Glutamatergic neuron (in vitro differentiated cells): Measurements from ENCODE around the gene SURF4. TPM values are rescaled to one million over a fixed set of nuclear protein-coding genes. Genes with fewer than 3 reads are reported as not detected.
"Not testable (repeated sequence)": the region's sequence is repeated elsewhere in the genome, so short reads cannot be mapped to it uniquely, and the experiment has no call there.

ENCODE experiments used
- DNase-seq: peaks from one replicate; pipeline ENCODE4 v3.0.0; 2022
- H3K27ac Mint-ChIP-seq: one replicate; pipeline ENCODE4 v1.8.0; 2020; ENCODE audit warnings: mild to moderate bottlenecking, mixed read lengths, inconsistent platforms; ENCODE audit not compliant: unreplicated experiment
- H3K27me3 Mint-ChIP-seq: one replicate; pipeline ENCODE4 v1.8.0; 2020; ENCODE audit warnings: mild to moderate bottlenecking, moderate library complexity, mixed read lengths, inconsistent platforms; ENCODE audit not compliant: unreplicated experiment
- H3K36me3 Mint-ChIP-seq: one replicate; pipeline ENCODE4 v1.8.0; 2020; ENCODE audit warnings: mild to moderate bottlenecking, mixed read lengths, inconsistent platforms; ENCODE audit not compliant: unreplicated experiment
- H3K4me1 Mint-ChIP-seq: one replicate; pipeline ENCODE4 v1.8.0; 2020; ENCODE audit warnings: mild to moderate bottlenecking, low read depth, mixed read lengths, inconsistent platforms; ENCODE audit not compliant: unreplicated experiment
- H3K4me3 Mint-ChIP-seq: one replicate; pipeline ENCODE4 v1.8.0; 2020; ENCODE audit warnings: mild to moderate bottlenecking, mixed read lengths, inconsistent platforms; ENCODE audit not compliant: unreplicated experiment
- H3K9me3 Mint-ChIP-seq: one replicate; pipeline ENCODE4 v1.8.0; 2020; ENCODE audit warnings: mild to moderate bottlenecking, moderate library complexity, mixed read lengths, inconsistent platforms; ENCODE audit not compliant: unreplicated experiment
- total RNA-seq: library from RNA; stranded (reverse); fragmentation: NEBNext Ultra II Directional; extraction: Animal tissue kit (Norgen Biotek cat#: 25700); gene quantifications from one replicate; pipeline ENCODE4 v1.2.1, GENCODE V29; 2021; ENCODE audit not compliant: unreplicated experiment
- TF ChIP-seq, protein P1 (sequence below): fragments of 200-600 bp; sonication (generic); IDR thresholded peaks from one replicate; pipeline ENCODE4 v1.5.0; 2021; ENCODE audit not compliant: partially characterized antibody, unreplicated experiment

The SURF4 gene
- total RNA-seq, 1 donor from 2014 or later: 111 TPM

GRCh38 chr9:133323991-133324703 is 51.7 kb downstream of the SURF4 start:
- TF ChIP-seq, protein P1, sequence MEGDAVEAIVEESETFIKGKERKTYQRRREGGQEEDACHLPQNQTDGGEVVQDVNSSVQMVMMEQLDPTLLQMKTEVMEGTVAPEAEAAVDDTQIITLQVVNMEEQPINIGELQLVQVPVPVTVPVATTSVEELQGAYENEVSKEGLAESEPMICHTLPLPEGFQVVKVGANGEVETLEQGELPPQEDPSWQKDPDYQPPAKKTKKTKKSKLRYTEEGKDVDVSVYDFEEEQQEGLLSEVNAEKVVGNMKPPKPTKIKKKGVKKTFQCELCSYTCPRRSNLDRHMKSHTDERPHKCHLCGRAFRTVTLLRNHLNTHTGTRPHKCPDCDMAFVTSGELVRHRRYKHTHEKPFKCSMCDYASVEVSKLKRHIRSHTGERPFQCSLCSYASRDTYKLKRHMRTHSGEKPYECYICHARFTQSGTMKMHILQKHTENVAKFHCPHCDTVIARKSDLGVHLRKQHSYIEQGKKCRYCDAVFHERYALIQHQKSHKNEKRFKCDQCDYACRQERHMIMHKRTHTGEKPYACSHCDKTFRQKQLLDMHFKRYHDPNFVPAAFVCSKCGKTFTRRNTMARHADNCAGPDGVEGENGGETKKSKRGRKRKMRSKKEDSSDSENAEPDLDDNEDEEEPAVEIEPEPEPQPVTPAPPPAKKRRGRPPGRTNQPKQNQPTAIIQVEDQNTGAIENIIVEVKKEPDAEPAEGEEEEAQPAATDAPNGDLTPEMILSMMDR: no peak
- Mint-ChIP-seq H3K36me3 (peaks cover 13% of the 10 kb centered on the region), H3K9me3 (peaks cover 10% of the 10 kb centered on the region), H3K4me3 (no peak overlapping the region), H3K4me1 (no peaks in the 10 kb centered on the region), H3K27me3 (no peaks in the 10 kb centered on the region), H3K27ac (no peak overlapping the region)
- DNase-seq: no peak

- Mint-ChIP-seq H3K9me3 (peaks cover 11% of the 10 kb centered on the region), H3K4me1 (no peaks in the 10 kb centered on the region), H3K27me3 (no peaks in the 10 kb centered on the region), H3K36me3 (peaks cover 13% of the 10 kb centered on the region), H3K27ac (no peak overlapping the region), H3K4me3 (no peak overlapping the region)
- DNase-seq: no peak
- TF ChIP-seq, protein P1: no peak
These were observed 52.6 kb downstream of the SURF4 start for GRCh38 chr9:133323211-133323610.

DNA sequence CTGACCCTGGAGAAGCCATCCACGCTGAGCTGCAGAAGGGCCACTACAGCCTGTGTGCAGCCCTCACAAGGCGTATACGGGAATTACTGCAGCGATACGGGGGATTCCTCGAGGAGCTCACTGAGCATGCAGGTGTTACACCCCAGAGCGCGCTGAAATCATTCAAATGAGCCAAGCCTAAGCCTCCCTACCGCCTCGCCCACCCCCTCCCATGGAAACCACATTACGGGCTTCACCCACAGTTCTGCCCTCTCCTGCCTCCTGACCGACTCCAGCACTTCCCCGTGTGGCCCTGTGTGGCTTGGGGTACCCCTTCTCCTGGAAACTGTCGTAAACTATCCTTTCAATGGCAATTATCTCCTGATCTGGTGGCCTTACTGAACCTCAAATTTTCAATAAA is 53.2 kb downstream of the SURF4 start:
- Mint-ChIP-seq H3K4me1 (no peaks in the 10 kb centered on the region), H3K4me3 (no peak overlapping the region), H3K9me3 (peaks cover 11% of the 10 kb centered on the region), H3K27ac (no peak overlapping the region), H3K36me3 (peaks cover 13% of the 10 kb centered on the region), H3K27me3 (no peaks in the 10 kb centered on the region)
- DNase-seq: no peak
- TF ChIP-seq, protein P1: no peak

- DNase-seq: no peak
- H3K9me3 Mint-ChIP-seq: peaks cover 13% of the 10 kb centered on the region
- peaks cover 13% of the 10 kb centered on the region for H3K36me3 Mint-ChIP-seq
- no peaks in the 10 kb centered on the region for H3K4me1 Mint-ChIP-seq
- no peak overlapping the region for H3K4me3 Mint-ChIP-seq
- H3K27ac Mint-ChIP-seq: no peak overlapping the region
- TF ChIP-seq, protein P1: no peak
- peaks cover 2% of the 10 kb centered on the region for H3K27me3 Mint-ChIP-seq
These were observed 54.4 kb downstream of the SURF4 start for GRCh38 chr9:133321411-133321935.

DNA sequence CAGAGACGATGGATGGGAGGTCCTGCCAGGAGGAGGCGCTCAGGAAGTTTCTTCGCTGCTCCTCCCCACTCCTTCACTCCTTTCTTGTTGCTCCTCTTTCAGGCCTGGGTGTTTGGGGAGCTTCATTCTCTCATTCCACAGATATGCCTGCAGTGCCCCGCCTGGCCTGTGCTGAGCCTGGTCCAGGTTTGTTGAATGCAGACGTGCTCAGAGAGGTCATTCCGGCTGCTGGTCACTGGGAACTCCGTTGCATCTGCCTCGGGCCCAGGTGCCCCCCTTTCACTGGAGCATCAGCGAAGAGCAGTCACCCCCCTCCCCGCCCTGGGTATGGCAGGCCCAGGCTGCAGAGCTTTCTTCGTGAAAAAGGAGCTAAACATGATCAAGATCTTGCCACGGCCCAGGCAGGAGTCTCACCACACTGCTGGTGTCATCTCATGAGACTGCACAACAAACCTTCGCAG is 55.4 kb downstream of the SURF4 start:
- Mint-ChIP-seq H3K4me3 (no peak overlapping the region), H3K27ac (no peak overlapping the region), H3K4me1 (no peaks in the 10 kb centered on the region), H3K36me3 (peaks cover 13% of the 10 kb centered on the region), H3K9me3 (peaks cover 13% of the 10 kb centered on the region), H3K27me3 (peaks cover 5% of the 10 kb centered on the region)
- TF ChIP-seq, protein P1: no peak
- DNase-seq: no peak

GRCh38 chr9:133317551-133317950 is 58.3 kb downstream of the SURF4 start:
- not testable (repeated sequence) for H3K36me3 Mint-ChIP-seq, H3K4me3 Mint-ChIP-seq, H3K27ac Mint-ChIP-seq, H3K4me1 Mint-ChIP-seq, H3K27me3 Mint-ChIP-seq, H3K9me3 Mint-ChIP-seq, DNase-seq
